ENCODE data around the gene LIPC.

GRCh38 chr15:58511599-58511987, 79.8 kb downstream of the LIPC start:
- TF ChIP-seq, protein P1, sequence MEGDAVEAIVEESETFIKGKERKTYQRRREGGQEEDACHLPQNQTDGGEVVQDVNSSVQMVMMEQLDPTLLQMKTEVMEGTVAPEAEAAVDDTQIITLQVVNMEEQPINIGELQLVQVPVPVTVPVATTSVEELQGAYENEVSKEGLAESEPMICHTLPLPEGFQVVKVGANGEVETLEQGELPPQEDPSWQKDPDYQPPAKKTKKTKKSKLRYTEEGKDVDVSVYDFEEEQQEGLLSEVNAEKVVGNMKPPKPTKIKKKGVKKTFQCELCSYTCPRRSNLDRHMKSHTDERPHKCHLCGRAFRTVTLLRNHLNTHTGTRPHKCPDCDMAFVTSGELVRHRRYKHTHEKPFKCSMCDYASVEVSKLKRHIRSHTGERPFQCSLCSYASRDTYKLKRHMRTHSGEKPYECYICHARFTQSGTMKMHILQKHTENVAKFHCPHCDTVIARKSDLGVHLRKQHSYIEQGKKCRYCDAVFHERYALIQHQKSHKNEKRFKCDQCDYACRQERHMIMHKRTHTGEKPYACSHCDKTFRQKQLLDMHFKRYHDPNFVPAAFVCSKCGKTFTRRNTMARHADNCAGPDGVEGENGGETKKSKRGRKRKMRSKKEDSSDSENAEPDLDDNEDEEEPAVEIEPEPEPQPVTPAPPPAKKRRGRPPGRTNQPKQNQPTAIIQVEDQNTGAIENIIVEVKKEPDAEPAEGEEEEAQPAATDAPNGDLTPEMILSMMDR (IDR thresholded peaks at IDR 0.05; ENCODE audit: insufficient read depth, low read length, poor library complexity, severe bottlenecking) = no peak
- TF ChIP-seq EZH2phosphoT487 (conservative IDR thresholded peaks at IDR 0.05; ENCODE audit: low read length) = no peak
